GM12874 (cell line): ENCODE data around the gene HLTF.

ENCODE experiments used
- TF ChIP-seq, protein P1 (sequence below): IDR thresholded peaks from 2 replicates; pipeline ENCODE4 v1.5.1; 2011; ENCODE audit warnings: low read depth, mild to moderate bottlenecking, control low read depth, low read length, moderate library complexity; ENCODE audit not compliant: insufficient read depth

HLTF gene

GRCh38 chr3:149101154-149101553, 14.8 kb upstream of the HLTF start:
- TF ChIP-seq, protein P1, sequence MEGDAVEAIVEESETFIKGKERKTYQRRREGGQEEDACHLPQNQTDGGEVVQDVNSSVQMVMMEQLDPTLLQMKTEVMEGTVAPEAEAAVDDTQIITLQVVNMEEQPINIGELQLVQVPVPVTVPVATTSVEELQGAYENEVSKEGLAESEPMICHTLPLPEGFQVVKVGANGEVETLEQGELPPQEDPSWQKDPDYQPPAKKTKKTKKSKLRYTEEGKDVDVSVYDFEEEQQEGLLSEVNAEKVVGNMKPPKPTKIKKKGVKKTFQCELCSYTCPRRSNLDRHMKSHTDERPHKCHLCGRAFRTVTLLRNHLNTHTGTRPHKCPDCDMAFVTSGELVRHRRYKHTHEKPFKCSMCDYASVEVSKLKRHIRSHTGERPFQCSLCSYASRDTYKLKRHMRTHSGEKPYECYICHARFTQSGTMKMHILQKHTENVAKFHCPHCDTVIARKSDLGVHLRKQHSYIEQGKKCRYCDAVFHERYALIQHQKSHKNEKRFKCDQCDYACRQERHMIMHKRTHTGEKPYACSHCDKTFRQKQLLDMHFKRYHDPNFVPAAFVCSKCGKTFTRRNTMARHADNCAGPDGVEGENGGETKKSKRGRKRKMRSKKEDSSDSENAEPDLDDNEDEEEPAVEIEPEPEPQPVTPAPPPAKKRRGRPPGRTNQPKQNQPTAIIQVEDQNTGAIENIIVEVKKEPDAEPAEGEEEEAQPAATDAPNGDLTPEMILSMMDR = no peak

DNA sequence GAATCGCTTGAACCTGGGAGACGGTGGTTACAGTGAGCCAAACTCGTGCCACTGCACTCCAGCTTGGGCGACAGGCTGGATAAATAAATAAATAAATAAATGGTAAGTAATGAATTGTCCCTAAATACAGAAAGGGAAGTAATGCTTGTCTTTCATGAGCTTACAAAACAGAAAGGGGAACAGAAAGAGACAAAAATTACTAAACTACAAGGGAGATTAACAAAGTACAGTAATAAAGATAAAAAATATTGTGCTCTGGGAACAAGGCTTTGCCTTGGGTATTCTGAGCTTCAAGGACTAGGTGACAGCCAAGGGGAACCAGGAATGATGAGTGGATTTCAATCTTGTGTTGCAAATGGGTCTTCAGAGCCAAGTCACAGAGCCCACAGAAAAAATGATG, 9.2 kb upstream of the HLTF start:
- TF ChIP-seq, protein P1 = no peak

DNA sequence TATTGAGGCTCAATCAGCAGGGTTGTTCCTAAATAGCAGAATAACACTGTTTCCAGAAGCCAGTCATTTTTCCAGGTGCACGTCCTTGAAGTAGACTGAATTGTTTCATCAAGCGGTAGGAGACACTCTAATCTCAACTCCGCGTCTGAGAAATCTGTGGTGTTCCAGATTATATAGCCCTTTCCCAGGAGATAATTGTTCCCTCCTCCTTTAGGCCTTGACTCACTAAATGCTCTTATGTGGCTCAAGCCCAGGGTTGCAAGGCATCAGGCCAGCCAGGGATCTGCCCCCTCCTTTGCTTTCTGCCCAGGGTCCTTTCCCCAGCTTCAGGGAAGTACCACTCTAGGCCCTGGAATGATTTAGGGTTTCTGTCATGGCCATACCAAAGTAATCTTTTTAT, 5.7 kb upstream of the HLTF start:
- TF ChIP-seq, protein P1 = no peak

GRCh38 chr3:149090907-149091306, 4.6 kb upstream of the HLTF start:
- TF ChIP-seq, protein P1 = no peak

GRCh38 chr3:149090461-149090860, 4.1 kb upstream of the HLTF start:
- TF ChIP-seq, protein P1 = no peak

DNA sequence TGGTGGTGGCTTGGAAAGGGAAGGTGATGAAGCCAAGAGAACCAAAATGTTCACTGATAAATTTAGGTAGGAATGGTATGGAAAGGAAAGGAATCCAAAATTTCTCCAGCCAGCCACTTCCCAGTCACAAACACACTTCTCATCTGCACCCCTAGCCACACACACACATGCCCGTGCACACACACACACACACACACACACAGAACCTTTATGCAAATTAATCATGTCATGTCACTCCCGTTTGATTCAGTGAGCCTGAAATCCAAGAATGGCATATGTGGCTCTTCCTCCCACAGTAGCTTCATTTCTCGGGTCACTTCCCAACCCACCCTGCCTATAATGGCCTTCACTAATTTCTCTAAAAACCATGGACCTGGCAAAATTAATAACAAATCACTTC, 3.1 kb upstream of the HLTF start:
- TF ChIP-seq, protein P1 = no peak

DNA sequence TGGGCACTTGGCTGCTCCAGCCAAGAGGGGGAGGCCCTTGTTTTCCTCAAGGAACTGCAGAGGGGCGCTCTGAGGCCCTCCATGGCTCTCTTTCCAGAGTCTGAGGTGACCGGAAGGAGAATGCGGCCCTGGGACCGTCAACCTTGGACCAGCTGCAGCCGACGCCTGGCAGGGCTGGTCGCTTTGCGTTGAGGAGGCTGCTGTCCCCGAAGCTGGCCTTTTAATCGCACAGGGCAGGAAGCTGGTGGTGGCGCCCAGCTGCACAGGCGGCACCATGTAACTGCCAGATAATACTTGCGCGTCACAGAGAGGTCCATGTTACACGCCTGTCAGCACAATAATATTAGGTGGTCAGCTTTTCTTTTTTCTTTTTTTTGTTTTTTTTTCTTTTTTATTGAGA, 875 bp upstream of the HLTF start:
- TF ChIP-seq, protein P1 = no peak

- TF ChIP-seq, protein P1 = no peak
These were observed 503 bp downstream of the HLTF start for GRCh38 chr3:149085828-149086231.
